Stimulated activated CD8-positive, alpha-beta memory T cell treated with anti-CD3 and anti-CD28 coated beads, Interleukin-7, amount 100 ng/mL, for 1 hour (primary cell): ENCODE data around the gene FAM222A.
A peak's percentile ranks its signal among the peaks of the same experiment; 100 is the strongest.

Source experiments
- DNase-seq, 2 donors: peaks; one replicate each; pipeline ENCODE4 v3.0.0-alpha.2; 2020; ENCODE audit warnings: low read depth in 2 of 2

Gene FAM222A

GRCh38 chr12:109710747-109711595 is 2.7 kb upstream of the FAM222A start:
- DNase-seq: no peak

- no peak for DNase-seq
These were observed 1.8 kb upstream of the FAM222A start for GRCh38 chr12:109711596-109712461.

GRCh38 chr12:109714141-109714912 is 702 bp downstream of the FAM222A start:
- DNase-seq: peak; percentile 17 to 35

GRCh38 chr12:109714913-109715244 is 1.3 kb downstream of the FAM222A start:
- DNase-seq: no peak

- no peak for DNase-seq
These were observed 1.9 kb downstream of the FAM222A start for GRCh38 chr12:109715310-109716091.

GRCh38 chr12:109716092-109716479 is 2.5 kb downstream of the FAM222A start:
- DNase-seq: no peak

- DNase-seq: no peak
These were observed 3.1 kb downstream of the FAM222A start for GRCh38 chr12:109716512-109717389.

GRCh38 chr12:109717390-109718357 is 4.0 kb downstream of the FAM222A start:
- no peak for DNase-seq

- DNase-seq: no peak
These were observed 4.8 kb downstream of the FAM222A start for GRCh38 chr12:109718390-109718789.

- no peak for DNase-seq
These were observed 5.7 kb downstream of the FAM222A start for GRCh38 chr12:109719123-109720022.

GRCh38 chr12:109720152-109720856 is 6.7 kb downstream of the FAM222A start:
- DNase-seq: no peak

- no peak for DNase-seq
These were observed 7.2 kb downstream of the FAM222A start for GRCh38 chr12:109720857-109721189.

GRCh38 chr12:109721276-109721675 is 7.7 kb downstream of the FAM222A start:
- no peak for DNase-seq

GRCh38 chr12:109722022-109722720 is 8.5 kb downstream of the FAM222A start:
- DNase-seq: no peak

GRCh38 chr12:109722721-109723094 is 9.1 kb downstream of the FAM222A start:
- no peak for DNase-seq

GRCh38 chr12:109723311-109723881 is 9.8 kb downstream of the FAM222A start:
- no peak for DNase-seq
